Activated naive CD4-positive, alpha-beta T cell (primary cell): Measurements from ENCODE around the gene KRTAP26-1.
A peak's percentile ranks its signal among the peaks of the same experiment; 100 is the strongest.

Experiments
- DNase-seq, 4 experiments: peaks; one replicate each; lab custom pipeline; 2025; lab: John Stamatoyannopoulos, UW

The KRTAP26-1 gene, protein sequence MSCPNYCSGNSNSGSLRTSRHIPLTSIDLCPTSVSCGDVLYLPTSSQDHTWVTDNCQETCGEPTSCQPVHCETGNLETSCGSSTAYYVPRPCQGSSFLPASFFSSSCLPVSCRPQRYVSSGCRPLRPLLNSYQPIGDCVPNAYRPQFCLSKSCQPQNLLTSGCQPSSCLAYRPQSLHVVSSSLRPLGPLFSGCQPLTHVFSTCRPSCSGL

DNA sequence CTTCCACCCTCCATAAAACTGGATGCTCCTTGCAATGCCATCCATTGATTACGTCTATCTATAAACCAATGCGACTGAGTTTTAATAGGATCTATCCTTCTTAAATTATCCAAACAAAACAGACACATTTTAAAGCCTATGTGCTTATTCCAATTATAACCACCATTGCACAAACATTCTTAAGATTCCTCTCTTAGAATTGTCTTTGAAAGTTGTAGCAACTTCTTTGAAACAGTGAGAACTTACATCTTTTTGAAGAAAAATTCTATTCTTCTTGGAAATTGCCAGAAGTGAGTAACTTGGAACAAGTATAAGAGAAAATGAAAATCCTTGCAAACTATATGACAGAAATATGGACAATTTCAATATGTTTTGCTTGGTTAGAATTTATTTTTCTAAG lies at the start of gene KRTAP26-1:
TSS of gene KRTAP26-1 (minus strand) at position 101 of the 400 bp plus-strand sequence. CDS start 280 bp downstream, outside the sequence.
- no peak for DNase-seq

DNA sequence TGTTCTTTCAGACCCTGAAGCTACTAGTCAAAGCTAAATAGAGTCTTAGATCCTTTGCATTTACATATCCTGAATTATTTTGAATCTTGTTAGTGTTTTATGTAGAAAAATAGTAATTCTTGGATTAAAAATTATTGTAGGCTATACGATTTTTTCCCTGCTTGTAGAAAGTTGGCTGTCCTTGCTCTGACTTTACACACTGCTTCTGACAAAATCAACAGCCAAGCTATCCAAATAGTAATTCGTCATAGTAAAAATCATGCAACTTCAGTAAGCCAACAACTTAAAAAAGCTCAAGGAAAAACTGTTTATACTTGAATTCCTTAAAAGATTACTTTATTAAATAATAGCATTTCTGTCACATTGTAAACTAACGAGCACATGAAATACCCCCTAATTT lies 35.8 kb upstream of the KRTAP26-1 start:
- DNase-seq: no peak

GRCh38 chr21:30354308-30355005 lies 34.3 kb upstream of the KRTAP26-1 start:
- no peak for DNase-seq

- no peak for DNase-seq
Observed at GRCh38 chr21:30351534-30351933, 31.4 kb upstream of the KRTAP26-1 start.

DNA sequence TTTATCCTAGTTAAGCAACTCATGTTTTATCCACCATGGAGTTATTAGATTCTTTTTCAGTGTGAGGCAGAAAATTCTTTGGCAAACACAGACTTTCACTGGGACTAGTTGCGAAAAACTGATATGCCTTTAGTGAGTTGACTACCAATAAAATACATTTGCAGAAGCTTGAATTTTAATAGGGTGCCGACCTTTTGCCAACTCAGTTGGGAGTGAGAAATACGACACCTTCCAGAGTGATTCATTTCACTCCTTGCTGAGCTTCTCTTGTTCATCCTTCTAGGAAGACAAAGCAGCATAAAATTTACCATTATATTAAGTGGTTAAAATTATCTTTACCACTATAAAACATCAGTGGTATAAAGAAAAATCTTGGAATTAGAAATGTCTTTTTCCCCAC lies 29.5 kb upstream of the KRTAP26-1 start:
- DNase-seq: no peak

GRCh38 chr21:30348506-30348905 lies 28.4 kb upstream of the KRTAP26-1 start, which contains the start of gene KRTAP23-1:
TSS of gene KRTAP23-1 (minus strand) at chr21:30348606. CDS start at chr21:30348606, 0 bp downstream.
- DNase-seq: no peak

GRCh38 chr21:30345014-30345413 lies 24.9 kb upstream of the KRTAP26-1 start:
- no peak for DNase-seq

- peak in 1 of 4 experiments; percentile 1 for DNase-seq
Observed at GRCh38 chr21:30340714-30341573, 20.8 kb upstream of the KRTAP26-1 start.

DNA sequence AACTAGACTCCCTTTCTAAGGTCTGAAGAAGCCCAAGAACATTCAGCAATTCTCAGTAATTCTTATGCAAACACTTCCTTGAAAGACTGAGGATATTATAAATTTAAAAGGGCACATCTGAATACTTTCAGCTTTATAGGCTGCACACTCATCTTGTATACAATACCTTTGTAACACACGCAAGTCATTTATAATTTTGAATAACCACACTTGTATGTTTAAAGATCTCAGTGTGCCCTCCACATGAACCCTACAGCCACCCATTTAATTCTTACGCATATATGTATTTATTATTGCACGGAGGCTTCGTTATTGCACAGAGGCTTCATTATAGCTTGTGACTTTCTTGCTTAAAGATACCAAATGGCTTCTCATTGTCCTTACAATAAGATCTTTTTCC lies 18.6 kb upstream of the KRTAP26-1 start:
- no peak for DNase-seq

GRCh38 chr21:30337772-30338171 lies 17.7 kb upstream of the KRTAP26-1 start:
- no peak for DNase-seq

DNA sequence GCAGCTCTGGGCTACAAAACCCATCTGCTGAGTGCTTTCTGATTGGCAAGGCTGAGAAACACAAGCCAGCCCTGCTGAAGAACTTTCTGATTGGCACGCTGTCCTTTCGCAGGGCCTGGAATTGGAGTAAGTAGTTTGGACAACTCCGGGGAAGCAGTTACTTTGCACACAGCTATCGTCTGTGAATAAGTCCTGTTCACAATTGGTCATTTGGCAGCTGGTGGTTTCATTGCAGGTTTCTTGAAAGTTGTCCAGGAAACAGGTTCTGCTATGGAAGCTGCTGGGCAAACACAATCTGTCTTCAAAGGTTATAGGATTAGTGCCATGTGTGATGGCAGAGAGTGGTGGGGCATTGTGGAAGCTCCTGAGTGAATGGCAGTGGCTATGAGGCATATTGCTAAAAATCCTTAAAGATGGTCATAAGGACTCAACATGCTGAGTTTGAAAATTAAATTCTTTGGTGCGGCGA lies 17.2 kb upstream of the KRTAP26-1 start, which contains the start of gene KRTAP27-1:
TSS of gene KRTAP27-1 (minus strand) at position 419 of the 469 bp plus-strand sequence. CDS start at position 393, 26 bp downstream.
- no peak for DNase-seq

GRCh38 chr21:30336596-30336995 lies 16.5 kb upstream of the KRTAP26-1 start:
- DNase-seq: no peak

- no peak for DNase-seq
Observed at GRCh38 chr21:30333736-30334135, 13.6 kb upstream of the KRTAP26-1 start.

- no peak for DNase-seq
Observed at GRCh38 chr21:30332681-30333080, 12.6 kb upstream of the KRTAP26-1 start.

DNA sequence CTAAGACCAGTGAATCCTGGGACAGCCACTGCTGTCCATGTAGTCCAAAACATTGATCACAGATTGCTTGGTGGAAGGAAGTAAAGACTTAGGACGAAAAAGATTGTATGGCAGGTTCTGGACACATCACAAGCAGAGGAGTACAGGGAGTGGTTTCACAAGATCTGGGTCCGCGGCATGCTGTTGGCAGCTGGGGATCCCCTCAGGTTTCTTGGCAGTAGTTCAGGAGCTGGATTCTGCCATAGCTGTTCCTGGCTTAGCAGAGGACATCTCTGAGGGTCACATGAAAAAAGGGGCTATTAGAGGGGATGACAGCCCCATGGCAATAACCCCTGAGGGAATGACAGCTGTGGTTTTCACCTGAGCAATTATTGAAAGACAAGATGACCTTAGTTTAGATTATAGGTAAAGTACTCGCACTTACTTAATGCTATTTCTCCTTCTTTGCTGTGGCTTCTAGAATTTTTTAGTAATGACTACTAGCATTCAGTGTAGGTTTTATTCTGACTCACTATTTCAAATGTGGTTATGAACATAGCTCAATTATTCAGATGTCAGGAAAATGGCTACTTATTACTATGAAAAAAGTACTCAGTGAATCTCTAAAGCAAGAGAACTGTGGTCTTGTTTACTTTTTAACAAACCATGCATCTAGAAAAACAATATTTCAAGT lies 9.2 kb upstream of the KRTAP26-1 start:
- DNase-seq: no peak

DNA sequence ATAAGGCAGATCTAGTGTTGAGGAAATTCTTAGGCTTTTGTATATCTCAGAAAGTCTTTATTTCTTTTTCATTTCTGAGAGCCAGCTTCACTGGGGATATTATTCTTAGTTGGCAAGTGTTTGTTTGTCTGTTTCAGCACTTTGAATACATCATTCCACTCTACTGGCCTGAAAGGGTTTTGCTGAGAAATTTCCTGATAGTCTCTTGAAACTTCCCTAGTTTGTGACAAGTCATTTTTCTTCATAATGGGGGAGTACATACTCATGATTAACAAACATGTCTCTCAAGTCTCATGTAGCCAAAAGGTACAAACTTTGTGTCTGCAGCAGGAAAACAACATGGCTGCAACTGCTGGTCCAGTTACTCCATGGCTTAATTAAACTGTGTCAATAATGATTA lies 6.3 kb upstream of the KRTAP26-1 start:
- DNase-seq: no peak

DNA sequence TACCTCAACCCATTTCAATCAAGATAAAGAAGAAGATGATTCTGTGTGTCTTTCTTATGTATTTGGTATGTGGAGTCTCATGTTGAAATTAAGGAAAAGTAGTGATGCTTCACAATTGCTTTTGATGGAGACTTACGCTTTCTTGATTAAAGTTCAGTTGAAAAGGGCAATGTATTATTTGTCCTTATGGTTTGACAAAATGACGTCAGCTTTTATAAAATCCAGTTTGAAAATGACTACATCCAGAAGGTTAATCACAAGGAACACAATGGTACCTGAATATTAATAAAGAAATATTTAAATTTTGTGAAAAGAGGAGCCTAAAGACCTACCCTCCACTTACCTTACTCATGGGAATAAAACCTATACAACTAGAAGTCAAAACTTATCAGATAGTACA lies 4.4 kb downstream of the KRTAP26-1 start:
- DNase-seq: no peak

DNA sequence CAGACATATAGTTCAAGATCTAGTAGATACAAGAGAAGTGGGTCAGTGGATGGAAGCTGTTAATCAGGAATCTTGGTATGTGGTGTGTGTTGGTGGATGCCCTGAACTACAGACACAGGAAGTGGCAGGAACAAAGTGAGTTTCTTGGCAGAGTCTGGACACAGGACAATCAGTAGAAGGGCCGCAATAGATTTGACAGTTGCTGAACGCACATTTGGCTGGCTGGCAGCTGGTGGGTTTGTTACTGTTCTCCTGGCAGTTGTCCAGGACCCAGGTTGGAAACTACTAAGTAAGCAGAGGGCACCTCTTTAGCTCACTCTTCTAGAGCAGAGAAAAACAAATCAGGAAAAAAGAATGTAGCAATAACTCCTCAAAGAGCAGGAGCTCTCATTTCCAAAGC lies 13.2 kb downstream of the KRTAP26-1 start:
- no peak for DNase-seq

DNA sequence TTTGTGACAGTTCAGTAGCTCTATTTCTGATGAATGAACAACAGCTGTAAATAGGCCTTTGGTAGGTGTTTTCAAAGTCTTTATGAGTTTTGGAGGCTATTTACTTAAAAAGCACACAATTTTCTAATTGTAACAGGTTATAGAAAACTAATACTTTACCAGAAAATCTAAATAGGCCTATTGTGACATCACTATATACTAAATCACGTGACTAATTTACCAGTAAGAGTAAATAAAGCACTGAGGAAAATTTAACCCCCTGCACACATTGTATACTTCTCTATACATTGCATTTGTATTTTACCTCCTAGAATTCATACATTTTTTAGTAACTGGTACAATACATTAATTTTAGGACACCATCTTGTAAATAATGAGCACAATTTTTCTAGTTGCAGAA lies 15.0 kb downstream of the KRTAP26-1 start:
- DNase-seq: no peak

DNA sequence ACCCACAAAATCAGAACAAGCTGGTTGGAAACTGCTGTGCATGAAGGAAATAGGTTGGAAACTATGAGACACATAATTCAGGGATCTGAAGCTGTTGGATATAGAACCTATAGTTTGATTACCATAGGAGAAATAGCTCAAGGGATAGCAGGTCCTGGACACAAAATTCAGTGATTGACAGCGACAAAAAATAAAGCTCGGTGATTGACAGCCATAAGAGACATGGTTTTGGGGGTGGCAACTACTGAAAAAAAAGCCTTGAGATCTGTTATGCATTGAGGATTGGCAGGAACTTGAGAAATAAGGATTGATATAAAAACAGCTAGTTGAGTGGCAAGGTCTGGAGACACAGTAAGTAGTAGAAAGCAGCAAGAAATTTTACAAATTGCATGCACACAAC lies 30.9 kb downstream of the KRTAP26-1 start, which contains the start of gene KRTAP25-1:
TSS of gene KRTAP25-1 (minus strand) at position 300 of the 400 bp plus-strand sequence. CDS start at position 276, 24 bp downstream.
- DNase-seq: no peak

GRCh38 chr21:30282850-30283249 lies 37.3 kb downstream of the KRTAP26-1 start, which contains the start of gene KRTAP24-1:
TSS of gene KRTAP24-1 (minus strand) at chr21:30282950. CDS start at chr21:30282932, 18 bp downstream.
- DNase-seq: no peak
